ENCODE data around the gene GFOD1.

The GFOD1 gene

DNA sequence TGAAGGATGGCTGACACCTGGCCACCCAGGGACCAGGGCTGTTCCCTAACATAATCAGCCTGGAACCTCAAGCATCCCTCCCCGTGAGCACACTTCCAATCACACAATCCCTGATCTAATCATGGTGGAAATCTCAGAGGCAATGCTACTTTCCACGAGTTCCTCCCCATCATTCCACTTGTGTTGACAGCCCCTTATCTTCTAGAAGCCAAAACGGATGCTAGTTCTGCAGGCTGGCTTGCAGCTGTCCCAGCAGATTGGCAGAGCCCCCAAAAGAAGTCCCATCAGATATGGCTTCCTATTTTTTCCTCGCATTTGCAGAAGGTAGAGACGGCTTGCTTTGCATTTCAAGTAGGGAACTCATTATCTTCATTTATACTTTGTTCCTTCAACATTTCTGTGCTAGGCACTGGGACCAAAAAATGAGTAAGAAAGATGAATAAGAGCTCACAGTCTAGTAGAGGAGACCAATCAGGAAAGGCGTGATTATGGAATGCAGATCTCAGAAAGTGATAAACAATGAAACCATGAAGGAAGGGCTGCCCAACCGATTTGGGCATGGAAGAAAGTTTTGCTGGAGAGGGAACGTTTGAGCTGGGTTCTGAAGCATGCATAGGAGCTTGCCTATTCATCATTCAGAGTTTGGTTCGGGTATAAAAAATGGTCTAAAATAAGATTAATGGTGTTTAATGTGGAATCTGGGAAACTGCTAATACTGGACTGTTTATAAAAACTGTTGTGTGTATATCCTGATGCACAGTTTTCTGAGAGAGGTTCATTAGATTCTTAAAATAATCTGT, 114.5 kb downstream of the GFOD1 start:
- no peak for FAIRE-seq

DNA sequence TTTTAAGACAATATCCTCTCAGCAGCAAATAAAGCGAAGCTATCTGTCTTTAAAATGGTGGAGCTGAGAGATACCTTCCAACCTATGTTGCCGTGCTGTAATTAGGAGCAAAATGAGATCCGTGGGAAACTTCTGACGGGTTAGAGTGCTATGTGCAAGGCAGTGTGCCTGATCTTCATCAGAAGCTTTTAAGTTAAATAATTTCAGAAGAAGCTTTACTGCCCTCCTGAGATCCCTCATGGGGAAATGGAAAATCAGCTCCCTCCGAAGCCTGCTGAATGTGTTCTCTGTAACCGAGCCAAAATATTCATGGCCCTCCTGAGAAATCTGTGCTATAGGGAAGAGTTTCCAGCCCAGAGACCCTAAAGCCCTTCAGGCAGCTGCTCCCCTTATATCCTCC, 115.3 kb downstream of the GFOD1 start:
- no peak for FAIRE-seq

DNA sequence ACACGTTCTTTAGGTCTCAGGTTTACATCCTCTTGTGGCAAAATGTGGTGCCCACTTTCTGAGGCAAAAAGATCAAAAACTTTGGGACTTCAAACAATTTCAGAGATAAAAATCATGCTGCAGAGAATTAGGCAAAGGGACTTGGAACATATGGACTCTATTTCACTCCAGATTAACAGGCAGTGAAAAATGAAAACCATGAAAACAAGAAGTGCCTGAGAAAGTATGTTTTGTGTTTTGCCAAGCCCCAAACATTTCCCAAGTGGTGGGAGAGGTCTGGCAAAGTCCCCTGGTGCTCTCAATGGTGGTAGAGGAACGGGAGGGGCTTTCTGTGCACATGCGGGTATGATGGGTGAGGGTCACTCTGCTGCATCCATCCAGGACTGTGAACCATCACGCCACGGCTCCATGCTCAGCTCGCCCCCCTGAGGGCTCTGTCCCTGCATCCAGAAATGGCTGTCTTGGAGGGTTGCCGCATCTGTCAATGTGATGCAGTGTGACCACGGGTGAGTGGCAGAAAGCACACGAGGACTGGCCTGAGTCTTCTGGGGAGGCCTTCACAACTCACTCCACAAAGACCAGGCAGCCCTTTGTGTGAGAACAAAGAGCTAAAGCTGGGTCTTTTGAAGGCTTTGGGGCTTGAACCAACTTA, 115.9 kb downstream of the GFOD1 start:
- FAIRE-seq, result no peak

DNA sequence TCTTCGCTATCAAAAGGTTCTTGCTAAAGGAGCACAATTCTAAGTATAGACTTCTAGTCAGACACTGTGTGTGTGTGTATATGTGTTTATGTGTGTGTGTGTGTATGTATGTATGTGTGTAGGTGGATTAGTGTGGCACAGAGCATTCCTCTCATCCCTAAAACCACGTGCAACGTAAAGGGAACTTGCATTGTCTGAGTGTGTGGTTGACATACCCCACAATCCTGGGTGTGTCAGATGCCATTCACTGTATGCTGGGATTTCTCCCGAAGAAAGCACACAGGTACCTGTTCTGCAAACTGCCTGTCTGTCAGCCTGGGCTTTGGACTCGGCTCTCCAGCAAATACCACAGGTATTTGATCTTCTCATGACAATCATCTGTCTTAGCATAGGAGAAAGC, 116.8 kb downstream of the GFOD1 start:
- no peak for FAIRE-seq

DNA sequence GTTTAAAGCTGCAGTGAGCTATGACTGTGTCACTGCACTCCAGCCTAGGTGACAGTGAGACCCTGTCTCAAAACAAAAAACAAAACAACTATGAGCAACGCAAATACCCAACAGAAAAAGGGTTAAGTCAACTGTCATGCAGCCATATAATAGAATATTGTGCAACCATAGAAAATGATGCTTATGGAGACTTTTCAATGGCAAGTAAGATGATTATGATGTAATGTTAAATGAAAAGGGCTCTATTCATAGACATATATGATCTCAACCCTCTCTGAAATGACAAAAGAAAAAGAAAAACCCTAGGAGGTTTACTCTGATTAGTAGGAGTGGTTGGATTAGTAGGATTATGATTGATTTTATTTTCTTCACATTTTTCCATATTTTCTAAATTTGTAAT, 117.8 kb downstream of the GFOD1 start:
- no peak for FAIRE-seq

DNA sequence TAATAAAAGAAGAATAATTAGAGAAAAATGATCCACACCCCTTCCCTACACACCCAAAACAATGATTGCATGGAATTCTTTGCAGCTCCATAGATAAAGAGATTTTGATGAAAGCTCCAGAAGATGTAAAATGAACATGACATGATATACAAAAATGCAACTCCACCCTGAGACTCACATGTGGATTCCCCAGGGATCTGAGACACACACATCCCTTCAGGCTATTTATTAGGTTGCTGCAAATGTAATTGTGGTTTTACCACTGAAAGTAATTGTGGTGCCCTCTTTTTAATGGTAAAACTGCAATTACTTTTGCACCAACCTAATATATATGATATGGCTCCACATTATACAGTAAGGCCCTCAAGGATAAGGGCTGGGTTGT, 118.7 kb downstream of the GFOD1 start:
- FAIRE-seq, result no peak

DNA sequence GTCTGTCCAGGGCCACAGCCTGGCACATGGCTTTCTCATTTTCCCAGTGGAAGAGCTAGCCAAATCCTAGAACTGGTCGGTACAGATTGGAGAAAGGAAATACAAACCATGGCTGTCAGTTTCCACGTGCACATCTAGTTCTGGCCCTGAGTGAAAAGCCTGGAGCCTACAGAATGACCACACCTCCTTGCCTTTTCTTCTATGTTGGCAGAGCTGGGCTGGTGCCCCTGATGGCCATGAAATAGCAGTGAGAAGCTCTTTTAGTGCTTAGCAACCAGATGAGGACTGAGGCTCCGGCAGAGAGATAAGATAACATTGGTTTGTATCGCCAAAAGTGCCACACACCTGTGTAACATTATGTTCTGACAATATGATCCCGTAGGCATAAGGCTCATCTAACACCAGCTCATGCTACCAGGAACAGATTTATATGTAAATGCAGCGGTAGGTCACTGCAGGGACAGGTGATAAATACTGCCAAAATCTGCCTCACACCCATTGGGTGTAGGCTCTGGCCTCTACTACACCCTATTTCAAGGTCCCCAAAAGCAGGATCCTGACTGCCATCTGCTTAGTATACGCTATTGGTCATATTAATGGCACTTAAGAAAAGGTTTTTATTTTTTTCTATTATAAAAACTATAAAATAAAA, 119.2 kb downstream of the GFOD1 start:
- FAIRE-seq, result no peak

DNA sequence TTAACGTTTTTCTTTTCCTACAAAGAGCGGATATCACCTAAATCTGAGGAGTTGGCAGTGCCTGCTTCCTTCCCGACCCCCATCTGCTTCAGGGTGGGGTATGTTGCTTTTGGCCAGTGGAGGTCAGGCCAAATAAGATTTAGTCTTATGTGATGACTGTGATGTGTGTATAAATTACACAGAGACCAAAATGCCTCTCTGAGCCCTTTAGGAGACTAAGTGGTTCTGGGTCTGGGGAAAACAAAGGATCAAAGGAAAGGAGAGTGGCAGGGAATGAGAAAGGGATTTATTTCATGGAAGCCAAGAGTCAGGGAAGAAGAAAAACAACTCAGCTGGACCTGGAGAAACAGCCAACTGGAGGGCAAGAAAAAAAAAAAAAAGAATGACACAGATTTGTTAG, 120.0 kb downstream of the GFOD1 start:
- FAIRE-seq, result no peak

DNA sequence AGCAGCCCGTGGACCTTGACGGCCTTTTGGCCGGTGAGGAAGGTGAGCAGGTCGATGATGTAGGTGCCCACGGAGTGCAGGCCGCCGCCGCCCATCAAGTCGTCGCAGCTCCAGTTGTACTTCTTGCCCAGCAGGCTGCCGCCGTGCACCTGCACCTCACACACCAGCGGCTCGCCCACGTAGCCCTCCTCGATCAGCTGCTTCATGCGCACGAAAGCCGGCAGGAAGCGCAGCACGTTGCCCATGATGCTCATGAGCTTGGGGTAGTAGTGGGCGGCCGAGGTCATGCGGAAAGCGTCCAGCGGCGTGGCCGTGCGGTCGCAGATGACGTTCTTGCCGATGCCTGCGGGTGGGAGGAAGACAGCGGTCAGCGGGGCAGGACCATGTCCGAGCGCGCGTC, 122.1 kb downstream of the GFOD1 start:
- FAIRE-seq, result no peak

DNA sequence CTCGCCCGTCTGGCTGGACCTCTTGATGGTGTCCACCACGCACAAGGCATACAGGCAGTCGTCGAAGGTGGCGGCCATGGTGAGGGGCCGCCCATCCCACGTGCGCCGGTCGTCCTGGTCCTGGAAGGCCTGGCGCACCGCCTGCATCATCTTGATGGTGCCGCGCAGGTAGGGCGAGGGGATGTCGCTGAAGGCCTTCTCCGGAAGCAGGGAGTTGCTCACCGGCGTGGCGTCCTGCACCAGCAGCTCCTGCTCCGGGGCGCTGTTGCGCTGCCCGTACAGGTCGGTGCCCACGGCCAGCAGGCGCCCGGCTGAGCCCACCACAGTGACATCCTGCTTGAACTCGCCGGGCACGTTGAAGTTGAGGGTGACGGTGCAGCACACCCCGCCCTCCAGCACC, 122.6 kb downstream of the GFOD1 start:
- no peak for FAIRE-seq

DNA sequence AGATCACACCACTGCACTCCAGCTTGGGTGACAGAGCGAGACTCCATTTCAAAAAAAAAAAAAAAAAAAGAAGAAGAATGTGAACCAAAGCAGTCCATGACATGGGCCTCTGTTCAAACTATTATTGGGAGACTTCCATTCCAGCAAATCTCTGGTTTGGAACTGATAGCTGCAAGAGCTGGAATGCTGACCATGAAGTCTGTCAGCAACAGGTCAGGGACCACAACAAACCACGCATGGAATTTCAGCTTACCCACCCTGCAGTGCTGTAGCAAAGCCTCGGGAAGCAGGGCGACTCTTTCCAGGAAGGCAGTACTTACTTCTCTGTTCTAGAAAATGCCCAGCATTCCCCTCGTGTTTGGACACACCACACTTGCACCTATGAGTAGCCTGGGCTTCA, 125.0 kb downstream of the GFOD1 start:
- FAIRE-seq, result no peak

DNA sequence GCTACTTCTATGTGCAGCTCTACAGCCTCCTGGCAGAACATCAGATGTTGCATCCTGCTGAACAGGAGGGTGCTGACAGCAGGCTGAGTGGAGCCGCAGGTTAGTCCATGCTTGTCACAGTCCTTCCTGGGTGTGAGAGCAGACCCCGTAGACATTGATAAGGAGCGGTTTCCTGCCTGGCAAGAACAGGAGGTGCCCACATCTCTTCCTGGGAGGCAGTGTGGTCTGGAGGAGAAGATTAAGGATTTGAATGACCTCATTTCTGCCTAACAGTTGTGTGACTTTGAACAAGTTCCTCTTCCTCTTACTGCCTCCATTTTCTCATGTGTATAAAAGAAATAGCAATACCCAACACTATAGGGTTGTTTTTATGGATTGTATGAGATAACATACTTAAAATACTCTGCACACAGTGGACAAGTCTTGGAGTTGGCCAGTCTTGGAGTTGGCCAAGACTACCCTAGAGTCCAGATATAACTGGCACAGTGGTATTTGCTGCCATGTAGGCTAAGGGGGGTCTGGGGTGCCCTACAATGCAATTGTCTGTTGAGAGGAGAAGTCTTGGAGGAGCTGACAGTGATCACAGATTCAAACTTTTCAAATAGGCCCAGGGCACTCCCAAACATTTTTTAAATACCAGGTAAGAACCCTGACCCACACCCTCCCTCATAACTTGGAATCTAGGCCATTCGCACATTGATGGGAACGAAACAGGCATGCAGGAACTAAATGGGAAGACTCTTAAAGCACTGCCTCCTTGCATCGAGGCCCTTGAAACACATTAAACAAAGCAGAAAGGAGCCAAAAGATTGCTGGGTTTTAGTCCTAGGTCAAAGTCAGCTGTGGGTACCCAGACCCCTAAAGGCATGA, 126.5 kb downstream of the GFOD1 start:
- no peak for FAIRE-seq

DNA sequence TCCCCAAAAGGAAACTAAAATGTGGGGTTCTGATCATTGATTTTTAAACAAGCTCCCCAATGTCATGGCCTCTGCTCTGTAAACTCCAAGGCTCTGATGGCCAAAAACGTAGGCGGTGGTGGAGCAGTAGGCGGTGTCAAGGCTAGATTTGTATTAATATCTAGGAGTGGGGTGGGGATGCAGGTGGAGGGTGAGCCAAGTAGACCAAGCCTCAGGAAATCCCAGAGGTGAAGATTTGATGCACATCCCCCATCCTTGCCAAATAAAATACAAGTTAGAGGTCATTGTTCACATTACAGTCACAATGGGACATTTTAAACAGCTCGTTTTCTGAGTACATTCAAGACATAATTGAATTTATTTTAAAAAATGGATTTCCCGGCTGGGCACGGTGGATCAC, 128.1 kb downstream of the GFOD1 start:
- FAIRE-seq, result no peak

DNA sequence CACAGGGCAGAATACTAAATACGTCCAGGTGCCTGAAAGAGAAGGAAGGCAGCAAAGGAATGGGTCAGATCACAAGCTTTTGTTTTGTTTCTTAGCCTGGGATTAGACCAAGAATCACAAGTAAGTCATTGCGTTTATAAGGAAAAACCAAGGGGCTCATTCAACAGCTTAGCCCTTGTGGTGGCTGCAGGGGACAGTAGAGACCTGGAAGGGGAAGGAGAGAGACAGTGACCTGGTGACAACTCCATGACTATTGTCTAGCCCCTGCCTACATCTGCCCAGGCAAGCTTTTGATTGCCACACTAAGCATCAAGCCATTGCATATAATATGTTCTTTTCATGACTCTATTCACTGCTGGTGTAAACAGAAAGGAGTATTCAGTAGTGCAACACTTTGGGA, 128.9 kb downstream of the GFOD1 start:
- FAIRE-seq, result no peak

DNA sequence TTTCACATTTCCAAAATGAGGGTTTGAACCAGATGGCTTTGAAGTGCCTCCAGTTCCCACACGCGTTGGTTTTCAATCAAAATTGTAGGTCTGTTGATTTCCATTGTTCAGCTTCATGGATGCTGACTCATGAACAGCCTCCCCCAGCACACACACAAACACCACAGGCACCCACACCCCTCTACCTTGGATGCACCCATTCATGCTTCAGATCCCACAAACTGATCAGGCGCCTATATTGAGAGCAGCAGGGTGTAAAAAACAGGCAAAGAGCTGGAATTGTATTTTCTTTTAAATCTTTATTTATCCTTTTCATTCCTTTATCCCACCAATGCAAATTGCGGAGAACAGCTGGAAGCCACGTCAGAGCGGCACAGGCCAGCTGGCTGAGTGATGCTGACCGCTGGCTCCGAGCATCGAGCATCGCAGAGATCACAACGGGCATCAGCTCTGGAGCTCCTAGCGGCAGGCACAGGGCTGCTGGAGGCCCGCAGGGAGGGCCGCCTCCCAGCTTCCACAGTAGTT, 129.8 kb downstream of the GFOD1 start:
- FAIRE-seq, result no peak

DNA sequence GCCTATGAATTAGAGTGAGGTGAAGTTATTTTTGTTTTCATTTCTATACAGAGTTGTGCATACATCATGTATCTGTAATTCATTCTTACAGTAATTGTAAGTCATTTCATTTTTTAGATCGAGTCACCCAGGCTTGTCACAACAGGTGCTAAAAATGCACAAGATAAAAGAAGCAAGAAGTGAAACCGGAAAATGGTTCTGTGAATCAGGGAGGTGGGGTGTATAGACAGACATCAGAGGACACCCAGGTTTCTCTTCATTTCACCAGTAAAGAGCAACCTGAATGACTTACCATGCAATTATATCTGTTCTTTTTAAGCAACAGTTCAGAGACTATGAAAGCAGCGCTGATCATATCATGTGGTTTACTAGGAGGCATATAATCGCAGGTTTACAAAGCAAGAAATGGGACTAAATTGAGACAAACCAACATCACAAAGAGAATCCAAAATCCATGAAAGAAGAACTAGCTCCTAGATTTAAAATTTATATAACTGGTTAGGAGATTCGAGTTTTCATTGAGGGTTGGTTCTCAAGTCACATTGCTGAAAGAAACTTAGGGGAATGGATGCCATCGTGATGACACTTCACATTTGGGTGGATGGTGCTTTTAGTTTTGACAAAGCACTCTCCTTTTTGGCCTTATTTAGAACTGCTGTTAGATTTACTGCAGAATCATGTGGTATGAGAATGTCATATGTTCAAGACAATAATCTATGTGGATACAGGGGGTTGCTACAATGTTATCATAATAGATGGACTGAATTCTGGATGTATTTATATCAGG, 131.2 kb downstream of the GFOD1 start:
- no peak for FAIRE-seq

DNA sequence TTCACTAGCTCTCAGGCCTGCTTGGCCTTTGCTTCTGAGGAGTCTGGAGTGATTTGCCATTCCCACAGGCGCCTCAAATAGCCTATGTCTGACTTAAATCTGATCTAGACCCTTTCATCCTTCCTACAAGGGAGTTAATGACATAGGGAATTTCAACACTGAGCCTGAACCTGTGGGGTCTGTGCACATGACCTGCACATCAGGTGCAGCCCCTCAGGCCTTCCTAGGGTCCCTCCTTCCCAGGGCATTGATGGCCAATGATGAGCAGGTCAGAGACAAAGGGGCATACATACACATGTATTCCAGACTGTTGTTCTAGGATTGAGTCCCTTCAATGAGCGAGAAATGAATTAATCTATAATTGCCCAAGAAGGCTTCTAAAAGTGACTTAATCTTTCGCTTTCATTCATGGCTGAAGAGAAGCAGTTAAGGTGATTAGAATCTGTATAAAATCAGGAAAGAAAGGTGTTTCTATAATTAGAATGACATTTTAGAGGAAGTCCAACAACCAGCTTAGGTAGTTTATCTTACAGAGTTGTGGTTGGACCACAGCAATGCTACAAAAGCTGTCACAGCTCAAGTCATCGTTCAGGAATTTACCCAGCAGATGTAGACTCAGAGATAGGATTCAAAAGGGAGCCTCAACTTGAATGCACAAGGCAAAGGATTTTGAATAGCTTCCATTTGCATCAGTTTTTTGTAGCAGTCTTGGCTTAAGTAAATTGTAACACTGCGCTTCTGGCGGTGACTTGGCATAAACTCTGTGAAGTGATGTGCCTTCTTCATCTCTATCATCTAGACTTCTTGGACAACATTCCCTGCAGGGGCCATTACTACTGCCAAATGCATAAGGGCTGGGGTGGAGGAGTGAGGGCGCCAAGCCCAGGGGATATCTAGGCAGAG, 132.1 kb downstream of the GFOD1 start:
- FAIRE-seq, result no peak

DNA sequence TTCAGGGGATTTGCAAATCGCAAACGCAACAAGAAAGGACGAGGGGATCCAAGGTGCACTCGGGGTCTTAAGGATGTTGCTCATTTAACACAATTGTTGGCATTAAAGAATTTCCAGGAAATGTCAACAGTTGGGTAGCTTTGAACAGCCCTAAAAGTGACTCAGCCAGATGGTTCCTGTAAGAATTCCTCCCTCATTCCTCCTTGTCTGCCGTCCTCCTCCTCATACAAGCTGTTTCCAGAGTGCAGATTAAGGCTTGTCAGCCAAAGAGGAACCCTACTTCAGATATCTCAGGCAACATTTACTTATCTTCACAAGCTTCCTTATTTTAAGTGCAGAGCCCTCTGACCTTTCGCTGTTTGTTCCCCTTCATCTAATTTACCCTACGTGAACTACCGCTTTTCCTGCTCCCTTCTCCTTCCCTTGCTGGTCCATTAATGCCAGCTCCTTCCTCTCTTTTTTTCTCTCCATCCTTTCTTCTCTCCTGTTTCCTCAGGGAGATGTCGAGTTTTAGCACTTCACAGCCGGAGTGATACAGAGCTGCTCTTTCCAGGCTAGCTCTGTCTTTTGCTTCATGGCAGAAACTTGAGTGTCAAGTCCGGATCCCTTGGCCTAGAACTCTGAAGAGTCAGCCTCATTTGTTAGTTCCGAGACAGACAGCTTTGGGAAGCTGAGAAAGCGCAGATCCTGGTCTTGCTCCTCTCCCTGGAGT, 132.9 kb downstream of the GFOD1 start:
- FAIRE-seq, result no peak

DNA sequence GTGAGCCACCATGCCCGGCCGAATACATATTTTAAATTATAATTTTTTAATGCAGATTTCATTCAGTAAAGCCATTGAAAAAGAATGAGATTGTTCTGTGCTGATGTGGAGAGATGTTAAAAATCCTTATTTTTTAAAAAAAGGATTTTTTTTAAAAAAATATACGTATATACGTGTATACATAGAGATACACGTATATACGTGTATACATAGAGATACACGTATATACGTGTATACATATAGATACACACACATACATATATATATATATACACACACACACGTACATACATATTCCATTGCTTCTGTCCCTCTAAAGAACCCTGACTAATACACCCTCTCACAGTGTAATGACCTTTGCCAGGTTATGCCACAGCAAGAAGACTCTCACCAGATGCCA, 135.2 kb downstream of the GFOD1 start:
- no peak for FAIRE-seq

DNA sequence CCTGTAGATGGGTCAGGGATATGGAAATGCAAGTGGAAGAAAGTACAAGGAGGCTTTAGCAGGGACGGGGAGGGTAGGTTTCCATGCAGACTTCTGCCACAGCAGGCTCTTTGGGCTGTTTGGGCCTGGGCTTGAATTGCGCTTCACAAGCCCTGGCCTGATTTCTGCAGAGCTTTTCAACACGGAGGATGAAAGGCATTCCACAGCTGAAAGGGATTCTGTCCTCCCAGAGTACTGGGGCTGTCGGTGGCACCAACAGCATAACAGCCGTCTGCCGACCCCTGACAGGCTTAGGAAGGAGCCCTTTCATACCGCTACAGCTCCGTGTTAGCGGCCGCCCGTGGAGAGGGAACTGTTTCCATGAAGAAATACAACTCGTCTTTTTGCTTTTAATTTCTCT, 136.1 kb downstream of the GFOD1 start:
- no peak for FAIRE-seq

All from endometrium (tissue), 2 donors.